Endothelial cell of coronary artery (primary cell): ENCODE data around the gene EFCAB14. TPM values are rescaled to one million over a fixed set of nuclear protein-coding genes. Genes with fewer than 3 reads are reported as not detected.

ENCODE experiments used
- total RNA-seq: library from RNA; depleted of rRNA; stranded (reverse); fragments of >200 nt; gene quantifications from 2 replicates; pipeline ENCODE4 v1.2.3, GENCODE V29; 2014

The EFCAB14 gene, protein sequence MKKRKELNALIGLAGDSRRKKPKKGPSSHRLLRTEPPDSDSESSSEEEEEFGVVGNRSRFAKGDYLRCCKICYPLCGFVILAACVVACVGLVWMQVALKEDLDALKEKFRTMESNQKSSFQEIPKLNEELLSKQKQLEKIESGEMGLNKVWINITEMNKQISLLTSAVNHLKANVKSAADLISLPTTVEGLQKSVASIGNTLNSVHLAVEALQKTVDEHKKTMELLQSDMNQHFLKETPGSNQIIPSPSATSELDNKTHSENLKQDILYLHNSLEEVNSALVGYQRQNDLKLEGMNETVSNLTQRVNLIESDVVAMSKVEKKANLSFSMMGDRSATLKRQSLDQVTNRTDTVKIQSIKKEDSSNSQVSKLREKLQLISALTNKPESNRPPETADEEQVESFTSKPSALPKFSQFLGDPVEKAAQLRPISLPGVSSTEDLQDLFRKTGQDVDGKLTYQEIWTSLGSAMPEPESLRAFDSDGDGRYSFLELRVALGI
- 43.3 and 49.1 TPM in 2 replicates for total RNA-seq

GRCh38 chr1:46718727-46719622, at the start of gene EFCAB14:
EFCAB14 (minus strand) TSS chr1:46719114; CDS start chr1:46718087, 1,027 bp downstream.

DNA sequence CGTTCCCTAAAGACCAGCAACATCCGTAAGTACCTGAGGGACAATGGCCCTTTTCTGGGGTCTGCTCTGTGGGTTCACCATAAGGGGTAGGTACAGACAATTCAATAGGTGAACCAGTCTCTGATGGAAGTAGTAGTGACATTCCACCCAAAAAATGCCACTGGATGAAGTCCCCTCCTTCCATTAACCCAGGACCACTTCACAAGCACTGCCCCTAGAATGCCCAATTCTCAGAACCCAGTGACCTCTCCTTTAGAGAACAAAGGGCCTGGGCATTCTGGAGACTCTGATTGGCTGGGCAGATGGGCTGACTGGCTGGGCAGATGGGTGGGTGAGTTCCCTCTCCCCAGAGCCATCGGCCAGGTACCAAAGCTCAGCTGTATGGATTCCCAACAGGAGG, 47.4 kb downstream of the EFCAB14 start, which contains the start of gene TEX38:
Gene TEX38 (plus strand): TSS at position 301 of the 400 bp plus-strand sequence. CDS start 81 bp downstream, at position 382.

GRCh38 chr1:46667782-46668760, 50.8 kb downstream of the EFCAB14 start, which contains the start of gene ATPAF1:
ATPAF1 (minus strand) TSS chr1:46668364; CDS start chr1:46668322, 42 bp downstream.

Other genes starting within 250 kb of the EFCAB14 start
- gene DMBX1, start 229.3 kb downstream of the EFCAB14 start, total RNA-seq: not detected in 2 replicates
- gene KNCN, start 167.5 kb downstream of the EFCAB14 start, total RNA-seq: not detected in 2 replicates
- gene MKNK1, start 114.8 kb downstream of the EFCAB14 start, total RNA-seq: 13.6 and 16.3 TPM in 2 replicates
- gene MOB3C, start 102.3 kb downstream of the EFCAB14 start, total RNA-seq: 7.8 and 8.7 TPM in 2 replicates
- gene ATPAF1, start 50.8 kb downstream of the EFCAB14 start, total RNA-seq: 22.9 and 24.9 TPM in 2 replicates
- not detected in 2 replicates for gene TEX38, start 47.3 kb downstream of the EFCAB14 start, total RNA-seq
- not detected in 2 replicates for gene CYP4B1, start 79.9 kb upstream of the EFCAB14 start, total RNA-seq
- not detected in 2 replicates for gene CYP4A11, start 222.4 kb upstream of the EFCAB14 start, total RNA-seq